ENCODE data around the gene PIK3CA. TPM values are rescaled to one million over a fixed set of nuclear protein-coding genes. Genes with fewer than 3 reads are reported as not detected.
A peak's percentile ranks its signal among the peaks of the same experiment; 100 is the strongest.
"Not testable (repeated sequence)": the region's sequence is repeated elsewhere in the genome, so short reads cannot be mapped to it uniquely, and the experiment has no call there.

PIK3CA gene
- total RNA-seq, 1 experiment from 2014 or later = 20.7 TPM

DNA sequence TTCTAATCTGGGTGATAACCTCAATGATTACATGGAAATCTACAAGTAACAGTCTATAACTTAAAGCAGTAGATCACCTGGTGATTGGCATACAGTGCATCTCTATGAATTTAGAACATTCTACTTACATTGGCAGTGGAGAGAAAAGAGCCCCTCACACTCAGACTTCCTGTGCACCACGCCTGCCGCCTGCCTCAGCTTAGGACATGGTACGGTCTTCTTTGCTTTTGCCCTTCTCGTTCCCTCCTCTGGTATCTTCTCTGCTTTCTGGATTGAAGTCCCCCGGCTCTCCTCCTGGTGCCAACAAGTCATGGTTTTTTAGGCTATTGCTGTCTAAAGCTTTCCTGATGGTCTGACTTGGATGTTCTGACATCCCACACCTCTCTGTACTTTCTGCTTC, 110.7 kb downstream of the PIK3CA start:
- ChIA-PET POLR2A (no interaction called here), CTCF (no interaction called here)
- TF ChIP-seq, protein P1, sequence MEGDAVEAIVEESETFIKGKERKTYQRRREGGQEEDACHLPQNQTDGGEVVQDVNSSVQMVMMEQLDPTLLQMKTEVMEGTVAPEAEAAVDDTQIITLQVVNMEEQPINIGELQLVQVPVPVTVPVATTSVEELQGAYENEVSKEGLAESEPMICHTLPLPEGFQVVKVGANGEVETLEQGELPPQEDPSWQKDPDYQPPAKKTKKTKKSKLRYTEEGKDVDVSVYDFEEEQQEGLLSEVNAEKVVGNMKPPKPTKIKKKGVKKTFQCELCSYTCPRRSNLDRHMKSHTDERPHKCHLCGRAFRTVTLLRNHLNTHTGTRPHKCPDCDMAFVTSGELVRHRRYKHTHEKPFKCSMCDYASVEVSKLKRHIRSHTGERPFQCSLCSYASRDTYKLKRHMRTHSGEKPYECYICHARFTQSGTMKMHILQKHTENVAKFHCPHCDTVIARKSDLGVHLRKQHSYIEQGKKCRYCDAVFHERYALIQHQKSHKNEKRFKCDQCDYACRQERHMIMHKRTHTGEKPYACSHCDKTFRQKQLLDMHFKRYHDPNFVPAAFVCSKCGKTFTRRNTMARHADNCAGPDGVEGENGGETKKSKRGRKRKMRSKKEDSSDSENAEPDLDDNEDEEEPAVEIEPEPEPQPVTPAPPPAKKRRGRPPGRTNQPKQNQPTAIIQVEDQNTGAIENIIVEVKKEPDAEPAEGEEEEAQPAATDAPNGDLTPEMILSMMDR (IDR thresholded peaks at IDR 0.05; ENCODE audit: unreplicated experiment) = no peak
- Mint-ChIP-seq H3K9me3 (ENCODE audit: unreplicated experiment) (no peaks in the 10 kb centered on the region), H3K27me3 (ENCODE audit: insufficient read depth, unreplicated experiment) (no peaks in the 10 kb centered on the region), H3K36me3 (ENCODE audit: insufficient read depth, unreplicated experiment) (no peaks in the 10 kb centered on the region), H3K4me3 (ENCODE audit: unreplicated experiment) (no peak overlapping the region), H3K27ac (ENCODE audit: low read depth, unreplicated experiment) (no peak overlapping the region), H3K4me1 (ENCODE audit: insufficient read depth, unreplicated experiment) (no peaks in the 10 kb centered on the region)
- intact Hi-C loops (cut with micrococcal nuclease) = no loop called here
- no peak for DNase-seq (ENCODE audit: unreplicated experiment)
- no TSS peak for BruUV-seq (replicated peaks)

DNA sequence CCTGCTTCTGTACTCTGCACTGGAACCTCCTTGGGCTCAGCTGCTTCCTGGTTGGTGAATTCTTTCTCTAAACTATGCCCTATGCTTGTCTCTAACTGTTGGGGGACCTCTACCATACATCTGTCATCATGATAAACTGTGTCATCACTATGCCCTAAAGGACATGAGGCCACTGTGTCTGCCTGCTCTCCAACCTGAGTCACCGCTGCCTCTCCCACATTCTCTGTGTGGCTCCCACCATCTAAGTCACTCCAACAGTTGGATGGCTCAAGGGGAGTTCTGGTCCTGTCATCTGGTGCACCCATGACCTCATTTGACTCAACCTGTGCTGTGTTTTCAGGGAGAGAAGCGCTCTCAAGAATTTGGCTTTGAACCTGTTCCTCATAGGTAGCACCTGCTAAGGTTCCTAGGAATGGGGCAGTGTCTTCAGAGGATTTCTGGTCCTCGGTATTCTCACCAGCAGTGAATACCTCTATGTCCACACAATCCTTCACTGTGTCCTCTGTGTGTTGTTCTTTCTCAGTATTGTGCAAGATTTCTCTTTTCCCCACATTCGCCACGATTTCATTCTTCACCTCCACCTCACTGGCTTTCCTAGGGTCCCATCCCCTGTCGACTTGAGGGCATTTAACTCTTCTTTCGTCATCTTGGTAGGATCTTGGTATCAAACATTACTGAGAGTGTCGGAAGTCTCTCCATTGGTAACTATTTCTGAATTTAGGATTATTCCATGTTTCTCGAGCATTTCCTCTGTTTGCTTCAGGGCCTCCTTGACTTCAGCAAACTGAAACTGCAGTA, 112.0 kb downstream of the PIK3CA start:
- H3K27ac Mint-ChIP-seq (ENCODE audit: low read depth, unreplicated experiment); H3K4me3 Mint-ChIP-seq (ENCODE audit: unreplicated experiment); BruUV-seq (replicated peaks); CTCF ChIA-PET; H3K27me3 Mint-ChIP-seq (ENCODE audit: insufficient read depth, unreplicated experiment); POLR2A ChIA-PET; H3K36me3 Mint-ChIP-seq (ENCODE audit: insufficient read depth, unreplicated experiment); intact Hi-C loops (cut with micrococcal nuclease); H3K9me3 Mint-ChIP-seq (ENCODE audit: unreplicated experiment); DNase-seq (ENCODE audit: unreplicated experiment); H3K4me1 Mint-ChIP-seq (ENCODE audit: insufficient read depth, unreplicated experiment): not testable (repeated sequence)

DNA sequence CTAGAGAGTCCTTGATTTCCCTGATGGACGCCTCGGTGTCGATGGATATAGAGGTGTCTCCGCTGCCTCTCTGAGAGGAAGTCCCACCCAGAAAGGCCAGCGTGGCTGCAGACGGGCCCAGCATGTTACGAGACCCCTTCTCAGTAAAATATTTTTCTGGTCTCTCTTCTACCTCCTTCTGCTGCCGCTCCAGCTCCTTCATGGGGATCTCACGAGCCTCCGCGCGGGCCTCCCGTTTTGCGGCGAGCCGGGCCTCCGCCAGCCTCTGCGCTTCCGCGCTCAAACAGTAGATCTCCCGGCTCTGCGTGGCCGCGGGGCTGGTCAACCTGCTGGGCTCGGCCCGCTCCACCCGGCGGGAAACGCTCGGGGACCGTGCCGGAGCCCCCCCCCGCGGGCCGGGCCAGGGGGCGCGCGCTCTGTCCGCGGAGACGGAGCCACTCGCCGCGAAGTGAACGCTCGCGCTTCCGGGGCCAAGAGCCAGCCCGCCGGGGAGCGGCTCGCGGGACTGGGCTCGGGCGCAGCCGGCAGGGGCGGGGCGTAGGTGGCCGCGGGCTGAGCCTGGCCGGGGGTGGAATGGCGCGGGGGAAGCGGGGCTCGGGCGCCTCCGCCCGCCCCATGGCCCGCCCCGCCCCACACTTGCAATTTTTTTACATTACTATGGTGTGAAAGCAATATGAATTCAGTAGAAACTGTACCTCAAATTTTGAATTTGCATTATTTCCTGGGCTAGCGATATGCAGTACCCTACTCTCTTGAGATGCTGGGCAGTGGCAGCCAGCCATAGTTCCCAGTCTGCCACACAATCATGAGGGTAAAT, 113.0 kb downstream of the PIK3CA start:
- H3K4me1 Mint-ChIP-seq (ENCODE audit: insufficient read depth, unreplicated experiment) = no peaks in the 10 kb centered on the region
- POLR2A ChIA-PET = interaction anchor here (0.8 kb wide), 1 partner anchor 16 kb away, joined by 3 read pairs; no protein-coding TSS in a partner anchor
- H3K4me3 Mint-ChIP-seq (ENCODE audit: unreplicated experiment) = peak overlapping the region; percentile 44
- CTCF ChIA-PET = interaction anchor here (0.5 kb wide), 1 partner anchor 21 kb away, joined by 3 read pairs; no protein-coding TSS in a partner anchor
- no peak overlapping the region for H3K27ac Mint-ChIP-seq (ENCODE audit: low read depth, unreplicated experiment)
- TF ChIP-seq, protein P1 (IDR thresholded peaks at IDR 0.05; ENCODE audit: unreplicated experiment) = no peak
- no peaks in the 10 kb centered on the region for H3K36me3 Mint-ChIP-seq (ENCODE audit: insufficient read depth, unreplicated experiment)
- no peaks in the 10 kb centered on the region for H3K9me3 Mint-ChIP-seq (ENCODE audit: unreplicated experiment)
- no peak for DNase-seq (ENCODE audit: unreplicated experiment)
- intact Hi-C loops (cut with micrococcal nuclease) = no loop called here
- BruUV-seq (replicated peaks) = no TSS peak
- no peaks in the 10 kb centered on the region for H3K27me3 Mint-ChIP-seq (ENCODE audit: insufficient read depth, unreplicated experiment)

DNA sequence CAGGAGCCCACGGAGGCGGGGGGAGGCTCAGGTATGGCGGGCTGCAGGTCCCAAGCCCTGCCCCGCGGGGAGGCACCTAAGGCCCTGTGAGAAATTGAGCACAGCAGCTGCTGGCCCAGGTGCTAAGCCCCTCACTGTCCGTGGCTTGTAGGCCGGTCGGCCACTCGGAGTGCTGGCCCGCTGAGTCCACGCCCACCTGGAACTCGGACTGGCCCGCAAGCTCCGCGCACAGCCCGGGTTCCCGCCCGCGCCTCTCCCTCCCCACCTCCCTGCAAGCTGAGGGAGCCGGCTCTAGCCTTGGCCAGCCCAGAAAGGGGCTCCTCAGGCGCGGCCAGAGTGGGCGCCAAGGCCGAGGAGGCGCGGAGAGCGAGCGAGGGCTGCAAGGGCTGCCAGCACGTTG, 115.0 kb downstream of the PIK3CA start:
- BruUV-seq (replicated peaks) = no TSS peak
- TF ChIP-seq, protein P1 (IDR thresholded peaks at IDR 0.05; ENCODE audit: unreplicated experiment) = no peak
- Mint-ChIP-seq H3K9me3 (ENCODE audit: unreplicated experiment) (no peaks in the 10 kb centered on the region), H3K4me1 (ENCODE audit: insufficient read depth, unreplicated experiment) (no peaks in the 10 kb centered on the region), H3K27ac (ENCODE audit: low read depth, unreplicated experiment) (no peak overlapping the region), H3K27me3 (ENCODE audit: insufficient read depth, unreplicated experiment) (no peaks in the 10 kb centered on the region), H3K36me3 (ENCODE audit: insufficient read depth, unreplicated experiment) (no peaks in the 10 kb centered on the region), H3K4me3 (ENCODE audit: unreplicated experiment) (no peak overlapping the region)
- POLR2A ChIA-PET = no interaction called here
- intact Hi-C loops (cut with micrococcal nuclease) = no loop called here
- DNase-seq (ENCODE audit: unreplicated experiment) = no peak
- CTCF ChIA-PET = interaction anchor here (0.6 to 0.7 kb wide), 2 partner anchors 50 to 158 kb away, joined by 3 read pairs; no protein-coding TSS in a partner anchor
